IMR-90 (cell line): Measurements from ENCODE around the gene MTMR3. TPM values are rescaled to one million over a fixed set of nuclear protein-coding genes. Genes with fewer than 3 reads are reported as not detected.

Experiments
- ATAC-seq: fragments of 200-7000 bp; cut with Tn5 transposase; 2 replicates; pipeline ENCODE4 v1.9.1; 2020; ENCODE audit warnings: low read depth, mild to moderate bottlenecking, moderate library complexity
- BruUV-seq: library from RNA; stranded (reverse); fragments of 400-500 nt; replicated peaks from 2 replicates; lab custom pipeline; 2021; lab: Mats Ljungman, UMichigan
- CTCF ChIA-PET: fragments of 300-600 bp; formaldehyde crosslinking; extraction: SDS; loops from one replicate; lab custom pipeline; 2021; ENCODE audit warnings: antibody characterized with exemption; lab: Yijun Ruan, JAX
- POLR2A ChIA-PET: fragments of 300-600 bp; sonication (Branson Sonifier 250); formaldehyde crosslinking; loops from one replicate; lab custom pipeline; 2022; ENCODE audit warnings: antibody characterized with exemption; ENCODE audit not compliant: unreplicated experiment; lab: Charles Lee
- DNase-seq: peaks from one replicate; pipeline ENCODE4 v3.0.0; 2013
- H2AFZ ChIP-seq: replicated peaks from 2 replicates; pipeline ENCODE3; 2013; ENCODE audit warnings: low read length, mild to moderate bottlenecking; ENCODE audit not compliant: poor library complexity
- H2AK5ac ChIP-seq: 2 replicates; pipeline ENCODE4 v1.6.1; 2013; ENCODE audit warnings: low read depth, low read length, inconsistent platforms
- H2AK9ac ChIP-seq: replicated peaks from 2 replicates; pipeline ENCODE3; 2013; ENCODE audit warnings: mild to moderate bottlenecking, low read depth, low read length, moderate library complexity; ENCODE audit not compliant: poor library complexity
- H2BK120ac ChIP-seq: 2 replicates; pipeline ENCODE4 v1.6.1; 2013; ENCODE audit warnings: low read depth, low read length, inconsistent platforms
- H2BK15ac ChIP-seq: 3 replicates; pipeline ENCODE4 v1.6.1; 2013; ENCODE audit warnings: low read depth, low read length, inconsistent platforms
- H2BK20ac ChIP-seq: 2 replicates; pipeline ENCODE4 v1.6.1; 2013; ENCODE audit warnings: low read depth, mild to moderate bottlenecking, inconsistent platforms, low read length, moderate library complexity
- H2BK5ac ChIP-seq: 2 replicates; pipeline ENCODE4 v1.6.1; 2013; ENCODE audit warnings: mild to moderate bottlenecking, low read depth, low read length, inconsistent platforms; ENCODE audit not compliant: poor library complexity, severe bottlenecking
- H3K14ac ChIP-seq: replicated peaks from 2 replicates; pipeline ENCODE4 v1.6.1; 2013; ENCODE audit warnings: low read depth, low read length, inconsistent platforms
- H3K18ac ChIP-seq: 2 replicates; pipeline ENCODE4 v1.6.1; 2013; ENCODE audit warnings: low read depth, low read length, control low read depth
- H3K23ac ChIP-seq: 2 replicates; pipeline ENCODE4 v1.6.1; 2013; ENCODE audit warnings: low read depth, low read length, inconsistent platforms
- H3K27ac ChIP-seq: 2 replicates; pipeline ENCODE4 v1.5.1; 2013; ENCODE audit warnings: mild to moderate bottlenecking, control low read depth, low read length; ENCODE audit not compliant: insufficient read depth
- H3K27me3 ChIP-seq: 2 replicates; pipeline ENCODE4 v1.6.1; 2013; ENCODE audit warnings: low read length; ENCODE audit not compliant: control insufficient read depth, insufficient read depth
- H3K36me3 ChIP-seq: 2 replicates; pipeline ENCODE4 v1.6.1; 2013; ENCODE audit warnings: low read length, mixed read lengths; ENCODE audit not compliant: control insufficient read depth, insufficient read depth
- H3K4ac ChIP-seq: 2 replicates; pipeline ENCODE4 v1.6.1; 2013; ENCODE audit warnings: low read depth, low read length, inconsistent platforms
- H3K4me1 ChIP-seq: 2 replicates; pipeline ENCODE4 v1.6.1; 2013; ENCODE audit warnings: low read length, mixed read lengths; ENCODE audit not compliant: control insufficient read depth, insufficient read depth
- H3K4me2 ChIP-seq: 2 replicates; pipeline ENCODE4 v1.6.1; 2013; ENCODE audit warnings: low read depth, mild to moderate bottlenecking, control low read depth, low read length, moderate library complexity
- H3K4me3 ChIP-seq: 2 replicates; pipeline ENCODE4 v1.5.1; 2013; ENCODE audit warnings: low read depth, mild to moderate bottlenecking, control low read depth, low read length, moderate library complexity; ENCODE audit not compliant: insufficient read depth
- H3K56ac ChIP-seq: 2 replicates; pipeline ENCODE4 v1.6.1; 2013; ENCODE audit warnings: low read length, inconsistent platforms; ENCODE audit not compliant: insufficient read depth; ENCODE audit errors: extremely low read depth
- H3K79me1 ChIP-seq, 2 experiments: 2 replicates each; pipeline ENCODE4 v1.6.1; 2013; ENCODE audit warnings: low read length in 2 of 2, inconsistent platforms in 1 of 2, low read depth in 1 of 2
- H3K9ac ChIP-seq: 2 replicates; pipeline ENCODE4 v1.6.1; 2013; ENCODE audit warnings: low read depth, low read length, control low read depth
- H3K9me1 ChIP-seq: 2 replicates; pipeline ENCODE4 v1.6.1; 2013; ENCODE audit warnings: low read length, inconsistent platforms; ENCODE audit not compliant: insufficient read depth
- H3K9me3 ChIP-seq: 2 replicates; pipeline ENCODE4 v1.6.1; 2013; ENCODE audit warnings: low read length; ENCODE audit not compliant: control insufficient read depth, insufficient read depth
- H4K20me1 ChIP-seq: 2 replicates; pipeline ENCODE4 v1.6.1; 2013; ENCODE audit warnings: low read length, inconsistent platforms; ENCODE audit not compliant: insufficient read depth
- H4K5ac ChIP-seq: 2 replicates; pipeline ENCODE4 v1.6.1; 2013; ENCODE audit warnings: mild to moderate bottlenecking, low read depth, low read length, control low read depth
- H4K8ac ChIP-seq, 2 experiments: 2 replicates each; pipeline ENCODE4 v1.6.1; 2013; ENCODE audit warnings: low read depth in 2 of 2, low read length in 2 of 2, control low read depth in 1 of 2, inconsistent platforms in 1 of 2
- H4K91ac ChIP-seq: 2 replicates; pipeline ENCODE4 v1.6.1; 2013; ENCODE audit warnings: low read depth, low read length, inconsistent platforms; ENCODE audit not compliant: insufficient read depth
- BHLHE40 ChIP-seq: fragments of 150-350 bp; IDR thresholded peaks from 2 replicates; pipeline ENCODE4 v1.6.1; 2016; ENCODE audit warnings: mild to moderate bottlenecking, low read depth, low read length
- CEBPB ChIP-seq: IDR thresholded peaks from 2 replicates; pipeline ENCODE4 v1.6.1; 2012; ENCODE audit warnings: low read depth, low read length, improper control_type of control experiment
- CHD1 ChIP-seq: IDR thresholded peaks from 2 replicates; pipeline ENCODE4 v1.6.1; 2012; ENCODE audit warnings: low read depth, low read length, improper control_type of control experiment
- CTCF ChIP-seq: conservative IDR thresholded peaks from 2 replicates; pipeline ENCODE4 v1.5.1; 2012; ENCODE audit warnings: mild to moderate bottlenecking, low read depth, low read length, improper control_type of control experiment
- FOS ChIP-seq: fragments of 150-350 bp; IDR thresholded peaks from 2 replicates; pipeline ENCODE4 v1.6.1; 2016; ENCODE audit warnings: low read depth, low read length
- MAFK ChIP-seq: IDR thresholded peaks from 2 replicates; pipeline ENCODE4 v1.6.1; 2012; ENCODE audit warnings: low read depth, low read length, improper control_type of control experiment
- MXI1 ChIP-seq: IDR thresholded peaks from 2 replicates; pipeline ENCODE4 v1.6.1; 2012; ENCODE audit warnings: low read depth, mild to moderate bottlenecking, low read length, moderate library complexity, borderline replicate concordance
- NFE2L2 ChIP-seq: fragments of 150-350 bp; IDR thresholded peaks from 2 replicates; pipeline ENCODE4 v1.6.1; 2016; ENCODE audit warnings: low read depth, mild to moderate bottlenecking, low read length
- POLR2A ChIP-seq: IDR thresholded peaks from 2 replicates; pipeline ENCODE4 v1.6.1; 2012; ENCODE audit warnings: mild to moderate bottlenecking, low read depth, low read length
- RCOR1 ChIP-seq: IDR thresholded peaks from 2 replicates; pipeline ENCODE4 v1.6.1; 2012; ENCODE audit warnings: mild to moderate bottlenecking, low read length, improper control_type of control experiment; ENCODE audit not compliant: insufficient replicate concordance
- RFX5 ChIP-seq: IDR thresholded peaks from 2 replicates; pipeline ENCODE4 v1.8.0; 2012; ENCODE audit warnings: low read depth, mild to moderate bottlenecking, low read length, moderate library complexity
- SMC3 ChIP-seq: fragments of 150-350 bp; IDR thresholded peaks from 2 replicates; pipeline ENCODE4 v1.6.1; 2016; ENCODE audit warnings: low read depth, mild to moderate bottlenecking, antibody characterized with exemption, low read length, moderate library complexity
- USF2 ChIP-seq: fragments of 150-350 bp; IDR thresholded peaks from 2 replicates; pipeline ENCODE4 v1.6.1; 2017; ENCODE audit warnings: mild to moderate bottlenecking, antibody characterized with exemption, low read length, low read depth
- WGBS, 2 experiments: methylation state at CpG; one replicate each; pipeline versions ENCODE4 v1.1.5 to v1.1.7; 2013; ENCODE audit warnings: missing lambda C conversion rate in 2 of 2; ENCODE audit not compliant: insufficient read length in 1 of 2; ENCODE audit errors: extremely low coverage in 2 of 2; 5-methylcytosine and 5-hydroxymethylcytosine counted together
- dilution Hi-C: fragments of 300-500 bp; cut with HindIII; formaldehyde crosslinking; loops from one replicate; pipeline ENCODE4 v1.14.3; 2018; ENCODE audit warnings: low sequenced_read_pairs; ENCODE audit not compliant: unreplicated experiment
- in situ Hi-C: fragments of 300-500 bp; cut with MboI; formaldehyde crosslinking; loops from 3 replicates; pipeline ENCODE4 v1.14.3; 2019; ENCODE audit warnings: low sequenced_read_pairs, inconsistent platforms, mixed read lengths
- intact Hi-C: fragments of 100-400 bp; cut with micrococcal nuclease; formaldehyde crosslinking; loops from 2 replicates; pipeline ENCODE4 v1.10.0; 2022
- polyA plus RNA-seq, 3 experiments: library from polyadenylated mRNA; depleted of rRNA; stranded (reverse); fragments of >200 nt; gene quantifications; 2 replicates each; pipeline ENCODE4 v1.2.3, GENCODE V29; 2012; ENCODE audit warnings: low replicate concordance in 1 of 3
- total RNA-seq: library from RNA; depleted of rRNA; stranded (reverse); fragments of >200 nt; gene quantifications from 2 replicates; pipeline ENCODE4 v1.2.3, GENCODE V29; 2012

Gene MTMR3
- total and polyA plus RNA-seq, 2 of the 4 experiments (the other 2 are of a cell fraction): 21.3 to 29.4 TPM

GRCh38 chr22:29890760-29891159, 7.8 kb downstream of the MTMR3 start:
- intact Hi-C loops (no loop called here), in situ Hi-C loops (no loop called here), dilution Hi-C loops (no loop called here)
- ATAC-seq: no peak
- no peak overlapping the region for H4K8ac ChIP-seq
- H2BK20ac ChIP-seq: no peak overlapping the region
- H3K4me3 ChIP-seq: no peak overlapping the region
- H2AK9ac ChIP-seq: no peak overlapping the region
- H3K4me2 ChIP-seq: no peak overlapping the region
- no peak overlapping the region for H2BK120ac ChIP-seq
- H4K5ac ChIP-seq: no peak overlapping the region
- no peak overlapping the region for H3K9ac ChIP-seq
- H4K91ac ChIP-seq: no peak overlapping the region
- DNase-seq: no peak
- ChIA-PET POLR2A (no interaction called here), CTCF (interaction anchor here (0.6 to 0.7 kb wide), 2 partner anchors 11 to 12 kb away, joined by 4 to 7 read pairs; no protein-coding TSS in a partner anchor)
- no peaks in the 10 kb centered on the region for H3K9me3 ChIP-seq
- H2BK5ac ChIP-seq: no peak overlapping the region
- H3K27ac ChIP-seq: no peak overlapping the region
- H3K36me3 ChIP-seq: no peaks in the 10 kb centered on the region
- H3K27me3 ChIP-seq: no peaks in the 10 kb centered on the region
- H3K23ac ChIP-seq: no peak overlapping the region
- no peak overlapping the region for H3K14ac ChIP-seq
- peaks cover 84% of the 10 kb centered on the region for H4K20me1 ChIP-seq
- no peak overlapping the region for H3K18ac ChIP-seq
- peaks cover 2% of the 10 kb centered on the region for H3K4me1 ChIP-seq
- peaks cover 22 to 65% of the 10 kb centered on the region in 2 experiments for H3K79me1 ChIP-seq
- H3K56ac ChIP-seq: no peak overlapping the region
- 100% methylated on average over 1 of the region's 5 CpGs for WGBS, 2 experiments
- H2AK5ac ChIP-seq: no peak overlapping the region
- no peak for TF ChIP-seq RCOR1
- TF ChIP-seq POLR2A: no peak
- no peak for TF ChIP-seq MXI1
- no peak for TF ChIP-seq NFE2L2
- no peak for TF ChIP-seq SMC3
- TF ChIP-seq CTCF: no peak
- no peak for TF ChIP-seq CHD1
- no peak for TF ChIP-seq RFX5
- no peak for TF ChIP-seq USF2
- no peak for TF ChIP-seq FOS
- no peak for TF ChIP-seq CEBPB
- no peak for TF ChIP-seq BHLHE40
- no peak for TF ChIP-seq MAFK
- no peaks in the 10 kb centered on the region; the same call in 1 of the 2 replicates for H3K9me1 ChIP-seq
- H3K4ac ChIP-seq: no peak overlapping the region
- H2BK15ac ChIP-seq: no peak overlapping the region
- no TSS peak for BruUV-seq
- H2AFZ ChIP-seq: no peak overlapping the region
